Fibroblast of skin of back (primary cell): Measurements from ENCODE around the gene ZNF26.
"Not testable (repeated sequence)": the region's sequence is repeated elsewhere in the genome, so short reads cannot be mapped to it uniquely, and the experiment has no call there.

Source experiments
- DNase-seq: peaks from one replicate; pipeline ENCODE4 v3.0.0-alpha.2; 2013

ZNF26 gene

GRCh38 chr12:132956011-132956788 lies 30.0 kb upstream of the ZNF26 start, which contains the start of gene ZNF605:
ZNF605 (minus strand) TSS chr12:132956306; CDS start chr12:132945635, 10,671 bp downstream.
- DNase-seq: peak; percentile 91

- DNase-seq: not testable (repeated sequence)
Measured at GRCh38 chr12:132961790-132962189, 24.4 kb upstream of the ZNF26 start.

GRCh38 chr12:132963947-132964346 lies 22.2 kb upstream of the ZNF26 start:
- not testable (repeated sequence) for DNase-seq

GRCh38 chr12:132965796-132966195 lies 20.4 kb upstream of the ZNF26 start:
- DNase-seq: no peak

- no peak for DNase-seq
Measured at GRCh38 chr12:132966676-132967415, 19.3 kb upstream of the ZNF26 start.

- DNase-seq: no peak
Measured at GRCh38 chr12:132967736-132968135, 18.4 kb upstream of the ZNF26 start.

- no peak for DNase-seq
Measured at GRCh38 chr12:132972374-132972773, 13.8 kb upstream of the ZNF26 start.

- DNase-seq: peak; percentile 4
Measured at GRCh38 chr12:132976870-132977269, 9.3 kb upstream of the ZNF26 start.

GRCh38 chr12:132986885-132987225 lies 688 bp downstream of the ZNF26 start:
- DNase-seq: no peak

GRCh38 chr12:132998741-132999140 lies 12.6 kb downstream of the ZNF26 start:
- DNase-seq: no peak

GRCh38 chr12:133010657-133011297 lies 24.6 kb downstream of the ZNF26 start:
- no peak for DNase-seq

- no peak for DNase-seq
Measured at GRCh38 chr12:133023566-133023965, 37.4 kb downstream of the ZNF26 start.

GRCh38 chr12:133026996-133027395 lies 40.8 kb downstream of the ZNF26 start:
- DNase-seq: no peak

GRCh38 chr12:133037207-133038005 lies 51.2 kb downstream of the ZNF26 start, which contains the start of gene ZNF84:
ZNF84 (plus strand) TSS chr12:133037509; CDS start chr12:133041468, 3,959 bp downstream.
- DNase-seq: peak; percentile 98

- no peak for DNase-seq
Measured at GRCh38 chr12:133038118-133038709, 52.0 kb downstream of the ZNF26 start.

- DNase-seq: no peak
Measured at GRCh38 chr12:133046698-133047097, 60.5 kb downstream of the ZNF26 start.

- no peak for DNase-seq
Measured at GRCh38 chr12:133057446-133057845, 71.3 kb downstream of the ZNF26 start.

- no peak for DNase-seq
Measured at GRCh38 chr12:133058203-133059113, 72.3 kb downstream of the ZNF26 start.

- no peak for DNase-seq
Measured at GRCh38 chr12:133061954-133062353, 75.8 kb downstream of the ZNF26 start.

GRCh38 chr12:133063556-133063955 lies 77.4 kb downstream of the ZNF26 start:
- DNase-seq: no peak

- DNase-seq: no peak
Measured at GRCh38 chr12:133073836-133074235, 87.7 kb downstream of the ZNF26 start.
